Mesenchymal stem cell (in vitro differentiated cells and primary cell): Measurements from ENCODE around the gene TTLL11.

Experiments used
- DNase-seq: peaks from one replicate; pipeline ENCODE4 v3.0.0-alpha.2; 2013
- H2AFZ ChIP-seq: one replicate; pipeline ENCODE4 v1.6.1; 2013; ENCODE audit warnings: low read depth, mild to moderate bottlenecking, control low read depth, inconsistent platforms, low read length, moderate library complexity
- H2AK5ac ChIP-seq: 2 replicates; pipeline ENCODE4 v1.6.1; 2013; ENCODE audit warnings: low read length, moderate library complexity, mild to moderate bottlenecking, inconsistent platforms; ENCODE audit not compliant: severe bottlenecking
- H2BK120ac ChIP-seq: one replicate; pipeline ENCODE4 v1.6.1; 2013; ENCODE audit warnings: low read depth, mild to moderate bottlenecking, inconsistent platforms, low read length, moderate library complexity
- H2BK12ac ChIP-seq, 2 experiments: one replicate each; pipeline ENCODE4 v1.6.1; 2013; ENCODE audit warnings: inconsistent platforms in 2 of 2, low read length in 2 of 2, mild to moderate bottlenecking in 2 of 2, moderate library complexity in 2 of 2, control low read depth in 1 of 2
- H2BK15ac ChIP-seq: one replicate; pipeline ENCODE4 v1.6.1; 2013; ENCODE audit warnings: mild to moderate bottlenecking, low read depth, inconsistent platforms; ENCODE audit not compliant: poor library complexity, severe bottlenecking
- H2BK5ac ChIP-seq: 2 replicates; pipeline ENCODE4 v1.6.1; 2013; ENCODE audit warnings: low read depth, mild to moderate bottlenecking, low read length, control low read depth, inconsistent platforms; ENCODE audit not compliant: poor library complexity, severe bottlenecking
- H3K14ac ChIP-seq, 2 experiments: one replicate each; pipeline ENCODE4 v1.6.1; 2013; ENCODE audit warnings: inconsistent platforms in 2 of 2, low read length in 2 of 2, control low read depth in 1 of 2, mild to moderate bottlenecking in 1 of 2, moderate library complexity in 1 of 2
- H3K18ac ChIP-seq, 2 experiments: one replicate each; pipeline ENCODE4 v1.6.1; 2013; ENCODE audit warnings: inconsistent platforms in 2 of 2, low read length in 2 of 2, control low read depth in 1 of 2, low read depth in 1 of 2, mild to moderate bottlenecking in 1 of 2
- H3K23ac ChIP-seq, 2 experiments: one replicate each; pipeline ENCODE4 v1.6.1; 2013; ENCODE audit warnings: inconsistent platforms in 2 of 2, low read length in 2 of 2, mild to moderate bottlenecking in 2 of 2, moderate library complexity in 2 of 2, control low read depth in 1 of 2
- H3K27ac ChIP-seq: 2 replicates; pipeline ENCODE4 v1.5.1; 2013; ENCODE audit warnings: mild to moderate bottlenecking, moderate library complexity, low read length, control low read depth, inconsistent platforms; ENCODE audit not compliant: poor library complexity, severe bottlenecking
- H3K27me3 ChIP-seq, 2 experiments: 2 replicates each; pipeline versions ENCODE4 v1.6.1 to v1.7.0; 2013; ENCODE audit warnings: low read length in 2 of 2, mild to moderate bottlenecking in 2 of 2, moderate library complexity in 2 of 2, control low read depth in 1 of 2, inconsistent platforms in 1 of 2; ENCODE audit not compliant: control insufficient read depth in 1 of 2, insufficient read depth in 1 of 2
- H3K36me3 ChIP-seq, 2 experiments: 2 replicates each; pipeline versions ENCODE4 v1.6.1 to v1.7.0; 2013; ENCODE audit warnings: low read length in 2 of 2, control low read depth in 1 of 2, inconsistent platforms in 1 of 2, low read depth in 1 of 2, mild to moderate bottlenecking in 1 of 2; ENCODE audit not compliant: insufficient read depth in 2 of 2, control insufficient read depth in 1 of 2
- H3K4ac ChIP-seq, 2 experiments: one replicate each; pipeline ENCODE4 v1.6.1; 2013; ENCODE audit warnings: inconsistent platforms in 2 of 2, low read length in 2 of 2, mild to moderate bottlenecking in 2 of 2, moderate library complexity in 2 of 2, control low read depth in 1 of 2, low read depth in 1 of 2
- H3K4me1 ChIP-seq: 2 replicates; pipeline ENCODE4 v1.6.1; 2013; ENCODE audit warnings: low read depth, low read length, control low read depth; ENCODE audit not compliant: control insufficient read depth, insufficient read depth
- H3K4me2 ChIP-seq: 2 replicates; pipeline ENCODE4 v1.6.1; 2013; ENCODE audit warnings: low read length, mild to moderate bottlenecking, inconsistent platforms; ENCODE audit not compliant: poor library complexity, severe bottlenecking
- H3K4me3 ChIP-seq, 2 experiments: 2 replicates each; pipeline versions ENCODE4 v1.5.1 to v1.7.0; 2013; ENCODE audit warnings: low read length in 2 of 2, mild to moderate bottlenecking in 2 of 2, control low read depth in 1 of 2, low read depth in 1 of 2; ENCODE audit not compliant: insufficient read depth in 1 of 2
- H3K79me1 ChIP-seq: replicated peaks from 2 replicates; pipeline ENCODE4 v1.6.1; 2013; ENCODE audit warnings: mild to moderate bottlenecking, control low read depth, low read length, inconsistent platforms; ENCODE audit not compliant: poor library complexity, severe bottlenecking
- H3K9ac ChIP-seq: 2 replicates; pipeline ENCODE4 v1.7.0; 2013; ENCODE audit warnings: mild to moderate bottlenecking, low read length, moderate library complexity
- H3K9me3 ChIP-seq: 2 replicates; pipeline ENCODE4 v1.7.0; 2013; ENCODE audit warnings: mild to moderate bottlenecking, low read length; ENCODE audit not compliant: control insufficient read depth
- H4K8ac ChIP-seq: one replicate; pipeline ENCODE4 v1.6.1; 2013; ENCODE audit warnings: inconsistent platforms, mild to moderate bottlenecking, low read length, moderate library complexity
- H4K91ac ChIP-seq: one replicate; pipeline ENCODE4 v1.6.1; 2013; ENCODE audit warnings: mild to moderate bottlenecking, low read length, inconsistent platforms
- WGBS: methylation state at CpG from one replicate; pipeline ENCODE4 v1.1.7; 2013; ENCODE audit warnings: mixed read lengths; 5-methylcytosine and 5-hydroxymethylcytosine counted together

The TTLL11 gene

DNA sequence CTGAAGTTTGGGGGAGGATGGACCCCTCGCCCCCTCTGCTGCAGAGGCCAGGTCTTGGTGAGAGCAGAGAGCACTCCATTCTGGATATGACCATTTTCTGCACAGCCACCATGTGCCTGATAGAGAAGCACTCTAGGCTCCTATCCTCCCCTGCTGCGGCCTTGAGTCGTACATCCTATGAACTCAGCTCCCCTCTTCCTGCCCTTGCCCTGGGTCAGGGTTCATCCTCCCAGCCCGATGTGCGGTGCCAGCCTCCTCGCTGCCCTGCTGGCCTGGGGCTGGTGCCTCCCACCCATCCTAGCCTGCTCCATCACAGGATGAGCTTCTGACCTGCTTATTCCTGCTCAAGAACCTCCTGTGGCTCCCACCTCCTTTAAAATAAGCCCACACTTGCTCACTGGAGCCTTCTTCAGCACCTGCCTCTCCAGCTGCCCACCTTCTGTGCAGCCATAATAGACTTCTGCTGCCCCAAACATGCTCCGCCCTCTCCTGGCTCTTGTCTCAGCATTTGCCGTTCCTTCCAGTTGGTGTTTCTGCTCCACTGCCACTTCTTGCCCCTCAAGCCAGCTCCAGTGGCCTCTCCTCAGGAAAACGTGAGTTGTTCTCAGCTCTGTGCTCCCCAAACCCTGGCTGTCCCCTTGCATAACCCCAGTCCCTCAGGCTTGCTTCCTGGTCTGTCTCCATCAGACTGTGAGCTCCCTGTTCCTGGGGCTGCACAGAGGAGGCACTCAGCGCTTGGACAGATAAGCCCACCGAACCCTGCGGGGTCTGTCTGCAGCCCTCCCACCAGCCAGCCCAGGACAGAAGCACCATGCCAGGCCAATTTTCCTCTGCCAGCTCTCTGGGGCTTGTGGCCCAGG is 22.3 kb upstream of the TTLL11 start:
- 77% methylated on average over 12 of the region's 12 CpGs for WGBS
- peak overlapping the region in 1 of 2 experiments; percentile 16 for H3K23ac ChIP-seq
- H2AFZ ChIP-seq = no peak overlapping the region
- H3K9me3 ChIP-seq = no peaks in the 10 kb centered on the region
- H3K4ac ChIP-seq = no peak overlapping the region
- H3K79me1 ChIP-seq = no peaks in the 10 kb centered on the region
- no peak overlapping the region for H4K91ac ChIP-seq
- H3K18ac ChIP-seq = no peak overlapping the region
- no peak overlapping the region for H3K4me2 ChIP-seq
- no peak overlapping the region for H3K14ac ChIP-seq
- no peak overlapping the region for H3K4me3 ChIP-seq
- H2BK120ac ChIP-seq = no peak overlapping the region
- H3K27me3 ChIP-seq = peaks cover 22 to 47% of the 10 kb centered on the region in 2 experiments
- H3K9ac ChIP-seq = no peak overlapping the region
- no peak overlapping the region for H2BK15ac ChIP-seq
- H2AK5ac ChIP-seq = no peak overlapping the region
- H4K8ac ChIP-seq = no peak overlapping the region
- H3K36me3 ChIP-seq = no peaks in the 10 kb centered on the region
- DNase-seq = no peak
- H3K27ac ChIP-seq = no peak overlapping the region
- H3K4me1 ChIP-seq = peaks cover 16% of the 10 kb centered on the region
- H2BK5ac ChIP-seq = no peak overlapping the region
- no peak overlapping the region for H2BK12ac ChIP-seq

- Histone ChIP-seq H2AFZ (no peak overlapping the region), H4K91ac (no peak overlapping the region), H3K9me3 (no peaks in the 10 kb centered on the region), H3K4me1 (peaks cover 16% of the 10 kb centered on the region), H3K79me1 (no peaks in the 10 kb centered on the region), H4K8ac (no peak overlapping the region), H3K27me3 (peaks cover 22 to 47% of the 10 kb centered on the region in 2 experiments), H2BK12ac (no peak overlapping the region), H3K27ac (no peak overlapping the region), H3K4ac (no peak overlapping the region), H3K18ac (no peak overlapping the region), H2BK5ac (no peak overlapping the region), H2BK15ac (no peak overlapping the region), H3K23ac (no peak overlapping the region), H3K4me3 (no peak overlapping the region), H3K4me2 (no peak overlapping the region), H3K36me3 (no peaks in the 10 kb centered on the region), H3K9ac (no peak overlapping the region), H2AK5ac (no peak overlapping the region), H3K14ac (no peak overlapping the region), H2BK120ac (no peak overlapping the region)
- no peak for DNase-seq
- WGBS = no CpG with 5 or more reads among the region's 5 CpGs
These were observed 20.5 kb upstream of the TTLL11 start for GRCh38 chr9:122113574-122113973.

GRCh38 chr9:122112238-122112637 is 19.1 kb upstream of the TTLL11 start:
- Histone ChIP-seq H3K27me3 (peaks cover 22 to 54% of the 10 kb centered on the region in 2 experiments), H3K36me3 (no peaks in the 10 kb centered on the region), H3K23ac (no peak overlapping the region), H2AK5ac (no peak overlapping the region), H2BK5ac (no peak overlapping the region), H2BK15ac (no peak overlapping the region), H3K14ac (no peak overlapping the region), H3K27ac (no peak overlapping the region), H4K91ac (no peak overlapping the region), H3K4me1 (peaks cover 17% of the 10 kb centered on the region), H2BK12ac (no peak overlapping the region), H2AFZ (no peak overlapping the region), H3K9ac (no peak overlapping the region), H2BK120ac (no peak overlapping the region), H4K8ac (no peak overlapping the region), H3K18ac (no peak overlapping the region), H3K4ac (no peak overlapping the region), H3K4me3 (no peak overlapping the region), H3K4me2 (no peak overlapping the region), H3K9me3 (no peaks in the 10 kb centered on the region), H3K79me1 (no peaks in the 10 kb centered on the region)
- DNase-seq = no peak
- 76% methylated on average over 6 of the region's 6 CpGs for WGBS

GRCh38 chr9:122111413-122112085 is 18.4 kb upstream of the TTLL11 start:
- Histone ChIP-seq H3K9me3 (no peaks in the 10 kb centered on the region), H3K4ac (no peak overlapping the region), H3K27me3 (peaks cover 22 to 50% of the 10 kb centered on the region in 2 experiments), H3K14ac (no peak overlapping the region), H2BK12ac (no peak overlapping the region), H3K4me3 (no peak overlapping the region), H2BK120ac (no peak overlapping the region), H4K8ac (no peak overlapping the region), H3K79me1 (no peaks in the 10 kb centered on the region), H2BK15ac (no peak overlapping the region), H3K9ac (no peak overlapping the region), H3K18ac (no peak overlapping the region), H2AFZ (no peak overlapping the region), H3K36me3 (no peaks in the 10 kb centered on the region), H3K27ac (no peak overlapping the region), H2AK5ac (no peak overlapping the region), H2BK5ac (no peak overlapping the region), H3K23ac (no peak overlapping the region), H3K4me2 (no peak overlapping the region), H3K4me1 (peaks cover 17% of the 10 kb centered on the region), H4K91ac (no peak overlapping the region)
- no peak for DNase-seq
- WGBS = 76% methylated on average over 9 of the region's 9 CpGs
